Neural progenitor cell (in vitro differentiated cells): ENCODE data around the gene RRBP1.

Experiments
- CTCF ChIP-seq: fragments of 200-600 bp; sonication (generic); IDR thresholded peaks from 2 replicates; pipeline ENCODE4 v1.5.1; 2017; ENCODE audit warnings: antibody characterized with exemption, mild to moderate bottlenecking
- EZH2 ChIP-seq: fragments of 200-600 bp; sonication (generic); IDR thresholded peaks from 2 replicates; pipeline ENCODE4 v1.6.1; 2017; ENCODE audit warnings: antibody characterized with exemption, mild to moderate bottlenecking, moderate library complexity

GRCh38 chr20:17660667-17661066 lies 21.4 kb downstream of the RRBP1 start:
- TF ChIP-seq CTCF (no peak), EZH2 (no peak)
